Thoracic aorta (tissue), 2 donors: ENCODE results near the gene RNF19B. TPM values are rescaled to one million over a fixed set of nuclear protein-coding genes. Genes with fewer than 3 reads are reported as not detected.
A peak's percentile ranks its signal among the peaks of the same experiment; 100 is the strongest.

Source experiments
- ATAC-seq: fragments of 150-250 bp; one replicate; pipeline ENCODE4 v1.8.0; 2017; ENCODE audit warnings: low read depth; ENCODE audit not compliant: insufficient number of reproducible peaks, low FRiP score
- DNase-seq: peaks from one replicate; pipeline ENCODE4 v3.0.0-alpha.2; 2020; ENCODE audit warnings: low spot score
- H3K27ac ChIP-seq, 2 donors: fragments of 200-600 bp; sonication (generic); 1 replicate in 1 of 2; 2 replicates in 1 of 2; pipeline ENCODE4 v1.5.1; 2016; ENCODE audit warnings: mild to moderate bottlenecking in 2 of 2, moderate library complexity in 2 of 2
- H3K27me3 ChIP-seq: fragments of 200-600 bp; sonication (generic); replicated peaks from 2 replicates; pipeline ENCODE4 v1.6.0; 2016; ENCODE audit warnings: mild to moderate bottlenecking; ENCODE audit not compliant: insufficient read depth
- H3K36me3 ChIP-seq: fragments of 200-600 bp; sonication (generic); one replicate; pipeline ENCODE4 v1.5.1; 2016
- H3K4me1 ChIP-seq, 2 donors: fragments of 200-600 bp; sonication (generic); 1 replicate in 1 of 2; 2 replicates in 1 of 2; pipeline versions ENCODE4 v1.5.1 to v1.6.0; 2016; ENCODE audit warnings: low read depth in 2 of 2, mild to moderate bottlenecking in 1 of 2; ENCODE audit not compliant: control insufficient read depth in 1 of 2
- H3K4me3 ChIP-seq: fragments of 200-600 bp; sonication (generic); 2 replicates; pipeline ENCODE4 v1.5.1; 2016; ENCODE audit warnings: mild to moderate bottlenecking
- H3K9me3 ChIP-seq: fragments of 200-600 bp; sonication (generic); 2 replicates; pipeline ENCODE4 v1.5.1; 2016
- CTCF ChIP-seq: fragments of 200-600 bp; sonication (generic); IDR thresholded peaks from one replicate; pipeline ENCODE4 v1.5.1; 2019; ENCODE audit warnings: antibody characterized with exemption
- total RNA-seq, 2 donors: library from RNA; depleted of rRNA; stranded (reverse); fragments of >200 nt; gene quantifications; one replicate each; pipeline versions ENCODE4 v1.1.0 to v1.2.3, GENCODE V29; 2016

RNF19B gene, protein sequence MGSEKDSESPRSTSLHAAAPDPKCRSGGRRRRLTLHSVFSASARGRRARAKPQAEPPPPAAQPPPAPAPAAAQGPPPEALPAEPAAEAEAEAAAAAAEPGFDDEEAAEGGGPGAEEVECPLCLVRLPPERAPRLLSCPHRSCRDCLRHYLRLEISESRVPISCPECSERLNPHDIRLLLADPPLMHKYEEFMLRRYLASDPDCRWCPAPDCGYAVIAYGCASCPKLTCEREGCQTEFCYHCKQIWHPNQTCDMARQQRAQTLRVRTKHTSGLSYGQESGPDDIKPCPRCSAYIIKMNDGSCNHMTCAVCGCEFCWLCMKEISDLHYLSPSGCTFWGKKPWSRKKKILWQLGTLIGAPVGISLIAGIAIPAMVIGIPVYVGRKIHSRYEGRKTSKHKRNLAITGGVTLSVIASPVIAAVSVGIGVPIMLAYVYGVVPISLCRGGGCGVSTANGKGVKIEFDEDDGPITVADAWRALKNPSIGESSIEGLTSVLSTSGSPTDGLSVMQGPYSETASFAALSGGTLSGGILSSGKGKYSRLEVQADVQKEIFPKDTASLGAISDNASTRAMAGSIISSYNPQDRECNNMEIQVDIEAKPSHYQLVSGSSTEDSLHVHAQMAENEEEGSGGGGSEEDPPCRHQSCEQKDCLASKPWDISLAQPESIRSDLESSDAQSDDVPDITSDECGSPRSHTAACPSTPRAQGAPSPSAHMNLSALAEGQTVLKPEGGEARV
- total RNA-seq: 10 to 100 TPM; 21.9 to 37.2 TPM

DNA sequence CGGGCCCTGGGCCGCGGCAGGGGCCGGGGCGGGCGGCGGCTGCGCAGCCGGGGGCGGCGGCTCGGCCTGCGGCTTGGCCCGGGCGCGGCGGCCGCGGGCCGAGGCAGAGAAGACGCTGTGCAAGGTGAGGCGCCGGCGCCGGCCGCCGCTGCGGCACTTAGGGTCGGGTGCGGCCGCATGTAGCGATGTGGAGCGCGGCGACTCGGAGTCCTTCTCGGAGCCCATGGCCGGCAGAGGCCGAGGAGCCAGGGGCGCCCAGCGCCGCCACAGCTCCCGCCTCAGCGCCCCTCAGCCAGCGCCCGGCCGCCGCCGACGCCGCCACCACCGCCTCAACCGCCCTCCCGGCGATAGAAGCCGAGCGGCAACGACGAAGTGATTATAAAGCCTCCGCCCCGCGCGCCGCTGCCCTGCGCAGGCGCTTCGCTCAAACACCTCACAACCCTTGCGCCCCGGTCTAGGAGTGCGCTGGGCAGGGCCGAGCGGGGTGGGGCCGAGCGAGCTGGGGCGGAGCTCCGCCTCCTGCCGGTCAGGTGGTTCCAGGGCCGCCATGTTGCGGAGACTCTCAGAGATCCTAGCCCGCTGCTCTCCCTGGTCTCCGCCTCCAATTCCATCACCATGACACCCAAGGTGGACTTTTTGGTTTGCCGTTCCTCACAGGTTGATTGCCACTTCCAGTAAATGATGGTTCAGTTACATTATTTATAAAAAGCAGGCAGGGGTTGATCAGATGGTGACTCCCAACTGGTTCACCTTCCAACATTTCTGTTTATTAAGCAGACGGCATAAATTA lies at the start of gene RNF19B:
Gene RNF19B (minus strand): TSS at position 349 of the 790 bp plus-strand sequence. CDS start 124 bp downstream, at position 225.
- peak; percentile 39 for TF ChIP-seq CTCF
- peak within 1 kb of the TSS; percentile 99 for H3K4me3 ChIP-seq
- H3K27me3 ChIP-seq: no peaks in the 10 kb centered on the region
- H3K4me1 ChIP-seq: peaks cover 18 to 39% of the 10 kb centered on the region in 2 donors
- H3K27ac ChIP-seq: peak within 1 kb of the TSS; percentile 85 to 90
- ATAC-seq: peak; percentile 88
- H3K9me3 ChIP-seq: no peaks in the 10 kb centered on the region
- peak; percentile 80 for DNase-seq
- H3K36me3 ChIP-seq: no peaks in the 10 kb centered on the region

DNA sequence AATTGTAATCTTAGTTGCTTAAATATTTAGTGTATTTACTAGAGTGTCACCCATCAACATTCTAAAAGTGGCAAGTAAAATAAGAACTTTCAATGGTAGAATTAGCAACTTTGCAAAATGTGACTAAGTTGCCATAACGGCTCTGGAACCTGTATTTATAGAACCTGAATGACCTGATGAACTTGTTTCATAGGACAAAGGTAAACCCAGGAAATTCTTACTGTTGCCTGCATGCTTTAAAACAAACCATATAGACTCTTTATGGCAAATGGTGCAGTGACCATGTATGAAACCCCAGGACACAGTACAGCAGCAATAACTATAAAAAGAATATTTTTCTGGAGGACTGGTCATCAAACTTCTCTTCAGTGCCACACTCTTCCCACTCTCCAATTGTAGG lies 49.2 kb upstream of the RNF19B start:
- H3K27me3 ChIP-seq: no peaks in the 10 kb centered on the region
- ATAC-seq (no peak), DNase-seq (no peak)
- H3K4me3 ChIP-seq: no peak overlapping the region
- H3K36me3 ChIP-seq: peaks cover 24% of the 10 kb centered on the region
- H3K27ac ChIP-seq: no peak overlapping the region
- no peak for TF ChIP-seq CTCF
- peaks cover 18 to 24% of the 10 kb centered on the region in 2 donors for H3K4me1 ChIP-seq
- H3K9me3 ChIP-seq: no peaks in the 10 kb centered on the region

- no peaks in the 10 kb centered on the region for H3K27me3 ChIP-seq
- H3K27ac ChIP-seq: peak overlapping the region; percentile 76 to 78
- H3K9me3 ChIP-seq: no peaks in the 10 kb centered on the region
- H3K4me1 ChIP-seq: peaks cover 18 to 24% of the 10 kb centered on the region in 2 donors
- no peak for ATAC-seq
- H3K4me3 ChIP-seq: no peak overlapping the region
- TF ChIP-seq CTCF: no peak
- H3K36me3 ChIP-seq: peaks cover 22% of the 10 kb centered on the region
- no peak for DNase-seq
These were observed 47.6 kb upstream of the RNF19B start for GRCh38 chr1:33012165-33012564.

DNA sequence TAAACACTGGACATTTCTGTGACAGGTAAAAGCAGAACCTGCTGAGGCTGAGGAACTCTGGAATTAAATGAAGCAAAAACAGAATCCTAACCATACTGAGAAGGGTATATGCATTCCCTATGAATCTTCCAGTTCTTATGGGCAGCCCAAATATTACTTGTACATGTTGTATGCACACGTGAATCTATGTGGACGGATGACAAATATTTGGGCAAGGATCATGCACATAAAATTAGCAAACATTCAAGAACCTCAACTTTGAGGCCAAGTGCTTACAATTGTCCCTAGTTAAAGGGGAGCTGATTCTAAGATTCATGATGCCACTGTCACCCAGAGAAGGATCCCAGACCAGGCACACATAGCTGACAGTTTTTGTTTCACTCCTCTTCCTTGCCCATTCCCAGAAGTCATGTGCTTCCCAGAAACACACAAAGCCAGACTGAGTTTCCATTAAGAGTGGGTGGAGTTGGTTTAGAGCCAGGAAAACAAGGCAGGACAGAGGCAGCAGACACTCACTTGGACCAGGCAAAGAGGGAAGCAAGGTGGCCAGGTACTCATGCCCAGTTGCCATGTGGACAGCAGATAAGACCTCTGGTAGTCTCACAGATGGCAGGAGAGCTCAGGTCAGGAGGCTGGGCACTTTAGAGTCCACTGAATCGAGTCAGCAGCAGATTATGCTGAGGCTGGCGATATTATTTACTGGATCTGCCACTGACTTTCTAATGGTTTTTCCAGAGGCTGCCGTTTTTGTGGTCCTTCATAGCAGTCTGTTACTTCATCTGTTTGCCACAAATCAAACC lies 46.5 kb upstream of the RNF19B start:
- Histone ChIP-seq H3K4me1 (peaks cover 18 to 24% of the 10 kb centered on the region in 2 donors), H3K27ac (peak overlapping the region; percentile 76 to 78), H3K4me3 (no peak overlapping the region), H3K36me3 (peaks cover 20% of the 10 kb centered on the region), H3K9me3 (no peaks in the 10 kb centered on the region), H3K27me3 (no peaks in the 10 kb centered on the region)
- DNase-seq (peak; percentile 19), ATAC-seq (peak; percentile 39)
- TF ChIP-seq CTCF: no peak
